NCI-H1694 (cell line): ENCODE measurements around the gene CRTAC1.
"Not testable (repeated sequence)": the region's sequence is repeated elsewhere in the genome, so short reads cannot be mapped to it uniquely, and the experiment has no call there.

Source experiments
- DNase-seq: peaks from one replicate; lab custom pipeline; 2025; lab: John Stamatoyannopoulos, UW

The CRTAC1 gene

DNA sequence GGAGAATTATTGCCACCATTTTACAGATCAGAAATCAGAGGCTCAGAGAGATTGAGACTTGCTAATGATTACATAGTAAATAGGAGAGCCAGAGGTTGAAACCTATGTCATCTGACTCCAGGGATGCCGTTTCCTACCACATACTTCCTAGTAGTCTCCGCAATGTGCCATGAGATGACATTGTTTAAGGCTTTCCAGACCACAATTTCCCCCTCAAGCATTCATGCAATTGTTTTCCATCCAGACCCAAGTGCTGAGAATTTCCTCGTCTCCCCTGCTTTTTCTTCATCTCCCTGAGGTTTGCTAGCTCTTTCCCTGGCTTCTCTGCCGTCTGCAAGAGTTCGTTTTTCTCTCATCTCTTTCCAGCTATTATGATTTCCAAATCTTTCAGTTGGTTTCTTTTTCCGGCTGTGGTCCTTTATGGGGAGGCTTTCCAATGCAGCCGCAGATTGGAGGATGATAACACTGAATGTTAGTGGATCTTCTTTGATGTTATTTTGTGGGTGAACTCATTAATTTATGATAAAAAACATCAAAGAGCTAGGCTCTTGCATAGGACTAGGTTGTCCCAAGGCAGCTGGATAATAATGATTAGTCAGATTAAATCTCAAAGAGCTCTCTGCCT lies 187.7 kb downstream of the CRTAC1 start:
- no peak for DNase-seq

DNA sequence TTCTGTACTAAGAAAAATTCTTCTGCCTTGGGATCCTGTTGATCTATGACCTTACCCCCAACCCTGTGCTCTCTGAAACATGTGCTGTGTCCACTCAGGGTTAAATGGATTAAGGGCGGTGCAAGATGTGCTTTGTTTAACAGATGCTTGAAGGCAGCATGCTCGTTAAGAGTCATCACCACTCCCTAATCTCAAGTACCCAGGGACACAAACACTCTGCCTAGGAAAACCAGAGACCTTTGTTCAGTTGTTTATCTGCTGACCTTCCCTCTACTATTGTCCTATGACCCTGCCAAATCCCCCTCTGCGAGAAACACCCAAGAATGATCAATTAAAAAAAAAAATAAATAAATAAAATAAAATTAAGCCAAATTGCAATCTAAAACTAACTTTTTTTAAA lies 188.3 kb downstream of the CRTAC1 start:
- DNase-seq: not testable (repeated sequence)

DNA sequence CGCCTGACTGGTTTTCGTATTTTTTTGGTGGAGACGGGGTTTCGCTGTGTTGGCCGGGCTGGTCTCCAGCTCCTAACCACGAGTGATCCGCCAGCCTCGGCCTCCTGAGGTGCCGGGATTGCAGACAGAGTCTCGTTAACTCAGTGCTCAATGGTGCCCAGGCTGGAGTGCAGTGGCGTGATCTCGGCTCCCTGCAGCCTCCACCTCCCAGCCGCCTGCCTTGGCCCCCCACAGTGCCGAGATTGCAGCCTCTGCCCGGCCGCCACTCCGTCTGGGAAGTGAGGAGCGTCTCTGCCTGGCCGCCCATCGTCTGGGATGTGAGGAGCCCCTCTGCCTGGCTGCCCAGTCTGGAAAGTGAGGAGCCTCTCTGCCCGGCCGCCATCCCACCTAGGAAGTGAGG lies 189.3 kb downstream of the CRTAC1 start:
- DNase-seq: not testable (repeated sequence)

DNA sequence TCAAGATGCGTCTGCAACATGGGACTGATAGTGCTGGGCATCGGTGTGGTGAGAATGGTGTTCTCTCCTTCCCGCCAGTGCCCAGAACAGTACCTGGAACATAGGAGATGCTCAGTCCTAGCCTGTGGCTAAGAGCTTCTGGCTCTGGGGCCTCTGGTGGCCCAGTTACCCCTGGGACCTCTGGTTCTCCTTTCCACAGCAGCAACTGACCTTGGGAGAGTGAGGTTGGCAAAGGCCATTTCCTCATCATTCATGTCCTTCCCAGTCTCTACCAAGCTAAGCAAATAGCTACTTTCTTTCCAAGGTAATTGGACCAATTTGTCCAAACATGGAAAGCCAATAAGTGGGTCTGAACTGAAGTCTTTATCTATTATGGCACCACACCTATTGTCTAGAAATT lies 192.3 kb downstream of the CRTAC1 start:
- no peak for DNase-seq

DNA sequence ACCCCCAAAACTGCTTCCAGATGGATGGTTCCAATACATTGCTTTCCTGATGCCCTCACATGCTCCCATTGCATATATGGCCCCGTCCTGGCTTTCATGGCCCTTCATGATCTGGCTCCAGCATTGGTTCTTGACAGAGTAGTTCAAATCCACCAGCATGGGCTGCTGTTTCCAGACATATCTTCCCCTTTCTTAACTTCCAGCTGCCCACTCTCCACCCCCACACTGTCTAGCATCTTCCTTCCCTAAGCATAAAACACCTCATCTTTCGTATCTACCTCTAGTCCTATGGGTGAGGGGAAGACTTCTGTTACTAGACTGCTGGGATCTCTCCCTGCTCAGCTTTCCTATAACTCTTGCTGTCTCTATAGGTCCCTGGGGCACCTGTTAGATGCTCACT lies 194.0 kb downstream of the CRTAC1 start:
- no peak for DNase-seq

DNA sequence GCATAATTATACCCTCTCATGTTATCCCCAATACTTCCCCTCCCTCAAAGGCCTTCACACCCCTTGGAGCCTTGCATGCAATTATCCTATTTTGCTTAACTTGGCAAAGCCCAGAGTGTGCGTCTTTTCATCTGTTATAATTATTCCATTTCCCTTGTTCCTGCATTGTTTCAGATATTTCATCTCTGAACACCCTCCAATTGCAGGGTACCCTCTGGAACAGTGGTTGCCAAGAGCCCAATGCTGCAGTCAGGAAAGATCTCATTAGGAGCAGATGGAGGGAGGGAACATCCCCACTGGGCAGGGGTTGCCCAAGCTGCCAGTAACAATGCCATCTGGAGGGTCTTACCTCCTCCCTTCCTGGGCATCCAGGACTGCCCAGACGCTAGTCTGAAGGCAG lies 199.2 kb downstream of the CRTAC1 start:
- peak; percentile 49 for DNase-seq

DNA sequence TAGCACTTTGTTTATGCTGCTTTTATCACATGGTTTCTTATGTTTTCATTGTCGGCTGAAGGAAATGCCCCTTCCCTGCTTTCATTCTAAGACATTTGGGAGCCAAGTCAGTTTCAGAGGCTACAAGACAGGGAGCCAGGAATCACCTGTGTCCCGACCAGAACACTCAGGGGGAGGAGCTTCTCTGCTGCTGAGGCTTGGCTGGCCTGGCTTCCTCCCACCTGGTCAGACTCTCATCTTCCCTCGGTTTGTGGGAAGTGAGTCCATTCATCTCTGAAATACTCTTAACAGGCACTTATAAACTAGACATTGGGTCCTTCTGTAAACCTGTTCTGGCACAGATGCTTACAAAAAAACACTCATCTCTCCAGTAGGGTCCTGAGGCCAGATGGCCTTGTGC lies 200.4 kb downstream of the CRTAC1 start:
- no peak for DNase-seq

DNA sequence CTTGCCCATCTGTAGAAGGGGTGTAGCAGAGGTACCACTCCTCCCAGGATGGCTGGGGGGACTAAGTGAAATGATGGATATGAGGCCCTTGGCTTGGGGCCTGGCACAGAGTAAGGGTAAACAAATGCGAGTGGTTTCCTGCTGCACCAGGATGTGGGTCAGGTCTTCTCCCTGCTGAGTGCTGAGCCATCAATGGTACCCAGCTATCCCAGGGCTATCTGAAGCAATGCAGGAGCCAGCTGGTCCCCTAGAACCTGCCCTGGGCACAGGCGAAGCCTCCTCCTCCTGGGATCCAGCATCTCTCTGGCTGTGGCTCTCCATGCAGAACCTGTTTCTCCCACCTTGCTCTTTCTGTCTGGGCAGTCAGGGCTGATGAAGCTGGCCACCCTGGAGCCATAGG lies 201.7 kb downstream of the CRTAC1 start:
- no peak for DNase-seq

DNA sequence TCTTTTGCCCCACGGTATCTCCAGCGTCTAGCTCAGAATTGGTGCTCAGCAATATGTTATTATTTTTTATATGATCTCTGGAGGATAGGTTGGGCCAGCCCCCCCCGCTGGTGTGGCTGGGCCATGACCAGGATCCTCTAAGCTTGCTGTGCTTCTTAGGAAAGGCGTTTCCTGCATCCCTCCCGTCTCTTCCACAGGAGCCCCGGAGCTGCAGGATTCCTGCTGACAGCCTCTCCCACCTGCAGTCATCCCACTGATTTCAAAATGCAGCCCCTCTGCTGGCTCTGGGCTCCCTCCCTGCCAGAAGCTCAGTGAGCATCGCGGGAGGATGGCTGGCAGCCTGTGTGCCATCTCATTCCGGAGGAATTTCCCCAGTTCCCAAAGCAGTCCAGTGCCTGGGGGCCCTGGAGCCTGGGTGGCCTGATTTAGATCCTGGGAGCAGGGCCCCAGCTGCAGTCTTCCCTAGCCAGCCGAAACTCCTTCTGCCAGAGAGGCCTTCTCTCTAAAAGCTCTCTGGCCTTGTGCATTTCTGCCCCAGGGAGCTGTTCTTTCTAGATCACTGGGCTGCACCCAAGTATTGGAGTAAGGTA lies 202.6 kb downstream of the CRTAC1 start:
- DNase-seq: no peak

DNA sequence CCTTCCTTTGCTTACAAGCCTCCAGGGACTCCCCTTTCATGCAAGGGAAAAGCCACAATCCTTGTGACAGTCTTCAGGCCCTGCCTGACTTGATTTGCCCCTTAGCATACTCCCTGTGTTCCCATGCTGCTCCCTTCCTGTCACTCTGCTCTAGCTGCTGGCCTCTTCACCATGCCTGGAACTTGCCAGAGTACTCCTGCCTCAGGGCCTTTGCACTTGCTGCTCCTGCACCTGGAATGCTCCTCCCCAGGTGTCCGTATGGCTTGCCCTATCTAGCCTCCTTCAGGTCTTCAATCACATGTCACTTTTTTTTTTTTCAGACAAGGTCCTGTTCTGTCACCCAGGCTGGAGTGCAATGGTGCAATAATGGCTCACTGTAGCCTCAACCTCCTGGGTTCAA lies 203.5 kb downstream of the CRTAC1 start:
- DNase-seq: no peak

DNA sequence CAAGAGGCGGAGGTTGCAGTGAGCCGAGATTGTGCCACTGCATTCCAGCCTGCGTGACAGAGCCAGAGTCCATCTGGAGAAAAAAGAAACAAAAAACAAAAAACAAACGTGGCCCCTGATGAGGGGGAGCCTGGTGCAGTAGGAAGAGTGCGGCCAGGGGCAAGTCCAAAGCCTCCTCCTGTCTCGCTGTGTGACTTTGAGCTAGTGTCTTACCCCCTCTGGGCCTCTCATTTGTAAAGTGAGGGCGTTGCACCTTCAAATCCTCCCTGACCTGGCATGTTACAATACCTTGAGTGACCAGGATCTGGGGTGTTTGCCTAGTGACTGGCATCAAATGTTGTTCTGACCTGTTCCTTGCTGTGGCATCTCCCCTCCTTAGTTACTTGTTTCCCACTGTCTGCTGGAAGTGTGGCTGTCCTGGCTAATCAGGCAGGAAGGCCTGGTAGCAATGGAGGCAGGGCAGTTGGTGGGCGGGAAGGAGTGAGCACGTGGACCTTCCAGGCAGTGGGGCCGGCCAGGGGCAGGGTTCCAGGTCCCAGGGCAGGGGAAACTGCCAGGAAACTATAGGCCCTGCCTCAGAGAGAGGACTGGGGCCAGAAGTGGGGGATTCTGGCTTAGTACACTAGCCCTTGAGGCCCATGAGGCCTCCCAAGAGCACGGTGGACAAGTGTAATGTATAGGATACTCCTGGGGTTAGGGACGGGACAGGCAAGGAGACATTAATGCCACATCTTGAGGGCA lies 205.2 kb downstream of the CRTAC1 start:
- DNase-seq: no peak

DNA sequence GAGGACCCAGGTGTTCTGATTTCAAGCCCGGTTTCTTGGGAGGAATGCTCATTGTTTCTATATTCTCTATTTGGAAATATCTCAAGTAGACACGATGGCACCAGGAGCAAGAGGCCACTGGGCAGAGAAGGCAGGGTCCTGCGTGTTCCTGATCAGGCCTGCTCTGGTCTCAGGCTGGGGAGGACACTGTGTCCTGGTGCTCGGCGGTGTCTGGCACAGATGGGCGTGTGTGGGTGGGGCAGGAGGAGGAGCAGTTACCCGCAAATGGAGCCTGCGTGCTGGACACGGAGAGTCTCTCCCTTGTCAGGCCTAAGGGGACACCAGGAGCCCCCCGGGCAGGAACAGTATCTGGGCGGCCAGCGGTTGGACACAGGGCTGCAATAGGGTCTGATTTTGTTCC lies 206.7 kb downstream of the CRTAC1 start:
- no peak for DNase-seq

DNA sequence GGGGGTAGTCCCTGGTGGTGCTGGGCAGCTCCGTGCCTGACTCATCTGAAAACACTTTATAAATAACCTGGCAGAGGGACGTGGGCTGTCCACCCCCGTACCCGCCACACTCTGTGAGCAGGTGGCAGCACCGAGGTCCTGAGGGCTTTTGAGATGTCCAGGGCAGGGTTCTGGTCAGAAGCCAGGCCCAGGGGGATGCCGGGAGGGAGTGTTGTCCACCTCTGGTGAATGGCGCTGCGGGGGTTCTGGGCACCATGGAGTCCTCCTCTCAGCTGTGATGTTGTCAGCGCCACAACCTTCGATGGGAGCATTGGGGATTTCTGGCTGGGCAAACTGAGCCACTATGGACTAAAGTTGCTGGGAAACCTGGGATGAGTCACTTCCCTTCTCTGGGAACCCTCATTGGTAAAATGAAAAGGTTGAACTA lies 208.1 kb downstream of the CRTAC1 start:
- DNase-seq: no peak

DNA sequence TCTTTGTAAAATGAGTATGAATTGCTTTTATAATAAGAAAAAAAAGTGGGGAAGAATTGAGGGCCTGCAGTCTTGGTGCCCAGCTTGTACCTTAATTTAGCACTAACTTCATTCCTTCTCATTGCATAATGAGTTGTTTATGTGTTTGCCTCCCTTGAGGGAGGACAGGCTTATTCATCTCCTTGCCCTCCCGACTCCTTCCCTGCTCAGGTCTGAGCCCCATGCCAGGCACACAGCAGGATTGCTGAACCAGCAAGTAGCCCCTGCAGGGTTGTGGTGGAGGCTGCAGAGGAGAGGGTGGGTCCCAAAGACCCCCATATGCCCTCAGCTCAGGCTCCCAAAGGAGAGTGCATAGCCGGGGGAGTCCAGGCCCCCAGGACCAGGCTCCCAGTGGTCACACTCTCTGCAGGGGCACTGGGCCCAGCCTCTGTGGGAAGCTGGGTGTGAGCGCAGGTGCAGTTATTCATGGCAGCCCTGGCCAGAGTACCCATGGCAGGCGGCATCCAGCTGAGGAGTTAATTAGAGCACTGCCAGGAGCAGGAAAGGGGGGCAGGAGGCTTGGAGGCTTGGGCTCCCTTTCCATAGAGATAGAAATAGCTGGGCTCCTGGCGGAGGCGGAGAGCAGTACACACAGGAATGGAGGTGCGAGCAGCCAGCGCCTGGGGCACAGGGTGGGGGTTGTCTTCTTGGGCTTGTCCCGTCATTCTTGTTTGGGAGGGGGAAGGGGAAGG lies 208.9 kb downstream of the CRTAC1 start:
- no peak for DNase-seq

DNA sequence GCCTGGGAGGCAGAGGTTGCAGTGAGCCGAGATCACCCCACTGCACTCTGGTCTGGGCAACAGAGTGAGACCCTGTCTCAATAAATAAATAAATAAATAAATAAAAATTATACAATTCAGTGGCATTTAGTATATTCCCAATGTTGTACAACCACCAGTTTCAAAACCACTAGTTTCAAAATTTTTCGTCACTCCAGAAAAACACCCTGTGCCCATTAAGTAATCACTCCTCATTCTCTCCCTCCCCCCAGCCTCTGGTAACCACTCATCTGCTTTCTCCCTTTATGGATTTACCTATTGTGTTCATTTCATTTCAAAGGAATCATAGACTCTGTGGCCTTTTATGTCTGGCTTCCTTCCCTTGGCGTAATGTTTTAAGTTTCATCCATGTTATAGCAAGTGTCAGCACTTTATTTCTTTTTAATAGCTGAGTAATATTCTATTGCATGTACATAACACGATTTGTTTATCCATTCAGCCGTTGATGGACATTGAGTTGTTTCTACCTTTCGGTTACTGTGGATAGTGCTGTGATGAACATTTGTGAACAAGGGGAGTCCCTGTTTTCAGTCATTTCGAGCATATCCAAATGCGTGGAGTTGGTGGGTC lies 210.2 kb downstream of the CRTAC1 start:
- DNase-seq: no peak

DNA sequence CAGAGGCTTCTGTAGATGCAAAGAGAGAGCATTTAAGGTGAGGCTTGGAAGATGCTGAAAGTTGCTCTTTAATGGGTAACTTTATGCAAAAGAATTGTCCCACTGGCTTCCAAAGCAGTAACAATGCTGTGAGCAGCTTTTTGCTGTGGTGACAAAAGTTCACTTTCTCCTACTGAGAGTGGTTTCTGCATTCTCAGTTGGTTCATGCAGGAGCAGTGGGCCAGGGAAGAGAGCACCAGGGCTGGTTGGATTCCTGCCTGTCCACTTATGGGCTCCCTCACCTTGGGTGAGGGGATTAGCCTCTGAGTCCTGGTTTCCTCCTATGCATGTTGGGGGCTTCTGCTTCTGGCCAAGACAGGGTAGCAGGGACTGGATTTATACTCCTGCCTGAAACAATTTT lies 211.8 kb downstream of the CRTAC1 start:
- no peak for DNase-seq

DNA sequence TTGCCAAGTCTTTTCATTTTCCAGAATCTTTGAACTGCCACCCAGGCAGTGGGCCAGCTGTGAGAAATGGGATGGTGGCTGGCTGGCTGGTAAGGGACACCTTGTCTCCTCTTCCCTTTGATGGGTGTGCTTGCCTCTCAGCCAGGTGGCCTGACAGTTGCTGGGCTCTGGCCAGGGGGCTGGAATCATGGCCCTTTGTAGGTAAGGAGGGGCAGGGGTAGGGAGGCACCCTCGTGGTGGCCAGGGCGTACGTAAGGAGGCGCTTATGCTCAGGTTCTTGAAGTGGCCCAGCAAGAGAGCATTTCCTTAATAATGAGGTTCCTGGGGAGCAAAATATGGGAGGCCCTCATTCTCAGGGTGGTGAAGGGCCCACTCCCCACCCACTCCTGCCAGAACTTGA lies 213.8 kb downstream of the CRTAC1 start:
- DNase-seq: no peak
